HepG2 (cell line): Measurements from ENCODE around the gene PLEKHH1. TPM values are rescaled to one million over a fixed set of nuclear protein-coding genes. Genes with fewer than 3 reads are reported as not detected.

Experiments used
- GATAD1 ChIP-seq: IDR thresholded peaks from 2 replicates; pipeline ENCODE4 v1.6.1; 2016; ENCODE audit warnings: missing genetic modification reagents, missing compliant biosample characterization
- HINFP ChIP-seq: sonication (generic); formaldehyde crosslinking; IDR thresholded peaks from 2 replicates; pipeline ENCODE4 v1.4.0; 2020; ENCODE audit warnings: low read depth, mild to moderate bottlenecking, missing genetic modification reagents
- KMT2B ChIP-seq: IDR thresholded peaks from 2 replicates; pipeline ENCODE4 v1.6.1; 2016; ENCODE audit warnings: missing genetic modification reagents, missing compliant biosample characterization
- NR0B2 ChIP-seq: sonication (generic); formaldehyde crosslinking; IDR thresholded peaks from 2 replicates; pipeline ENCODE4 v1.4.0; 2020; ENCODE audit warnings: mild to moderate bottlenecking, missing genetic modification reagents
- POGZ ChIP-seq: sonication (generic); formaldehyde crosslinking; IDR thresholded peaks from 2 replicates; pipeline ENCODE4 v1.4.0; 2020; ENCODE audit warnings: mild to moderate bottlenecking, missing genetic modification reagents
- YY1 ChIP-seq: IDR thresholded peaks from 2 replicates; pipeline ENCODE4 v1.6.1; 2011; ENCODE audit warnings: low read length, low read depth, moderate library complexity, mild to moderate bottlenecking; ENCODE audit not compliant: insufficient read depth, insufficient replicate concordance
- ZBTB40 ChIP-seq, 2 experiments: fragments of 450-650 bp in 1 of 2; sonication (generic) in 1 of 2; formaldehyde crosslinking in 1 of 2; IDR thresholded peaks; 2 replicates each; pipeline versions ENCODE4 v1.6.1 to v1.8.0; 2016 to 2022; ENCODE audit warnings: antibody characterized with exemption in 1 of 2, mild to moderate bottlenecking in 1 of 2, missing genetic modification reagents in 1 of 2
- ZMYM4 ChIP-seq: sonication (generic); formaldehyde crosslinking; IDR thresholded peaks from 2 replicates; pipeline ENCODE4 v1.8.1; 2023; ENCODE audit warnings: mild to moderate bottlenecking, missing genetic modification reagents
- ZNF17 ChIP-seq: sonication (generic); formaldehyde crosslinking; IDR thresholded peaks from 2 replicates; pipeline ENCODE4 v1.5.0; 2020; ENCODE audit warnings: mild to moderate bottlenecking, missing genetic modification reagents
- ZNF646 ChIP-seq: sonication (generic); formaldehyde crosslinking; IDR thresholded peaks from 2 replicates; pipeline ENCODE4 v1.9.0; 2021; ENCODE audit warnings: mild to moderate bottlenecking, missing genetic modification reagents
- polyA plus RNA-seq, 8 experiments: library from polyadenylated mRNA; depleted of rRNA in 3 of 8; stranded (reverse) in 7 of 8; unstranded in 1 of 8; fragments of >200 nt; fragmentation: Illumina TruSeq in 4 of 8; extraction: Trizol in 4 of 8; gene quantifications; 2 replicates each; pipeline versions ENCODE4 v1.2.1 to v1.2.3, GENCODE V29; 2011 to 2016; ENCODE audit warnings: low read depth in 4 of 8, missing spikeins in 1 of 8, mixed read lengths in 1 of 8; ENCODE audit not compliant: insufficient read depth in 1 of 8
- total RNA-seq, 5 experiments: library from RNA; depleted of rRNA; stranded (reverse); fragments of >200 nt; fragmentation: Illumina TruSeq; extraction: Trizol; gene quantifications; 2 replicates each; pipeline ENCODE4 v1.2.3, GENCODE V29; 2016; ENCODE audit warnings: low read depth in 1 of 5

The PLEKHH1 gene
- total and polyA plus RNA-seq, 2 of the 13 experiments (the other 11 are each of a cell fraction or from before 2014, with no cell fraction given) = 8.6 to 15.8 TPM

GRCh38 chr14:67619446-67620216 is 86.5 kb downstream of the PLEKHH1 start, which contains the start of gene ARG2 (continued):
- TF ChIP-seq KMT2B (CRISPR knock-in tag) = peak; percentile 44
- TF ChIP-seq GATAD1 (CRISPR knock-in tag) = peak; percentile 75; the same call in 1 of the 2 replicates
- peak; percentile 85 for TF ChIP-seq HINFP (CRISPR knock-in tag)
- no peak for TF ChIP-seq ZNF646 (CRISPR knock-in tag)
- TF ChIP-seq ZNF17 (CRISPR knock-in tag) = no peak
- peak; percentile 89 for TF ChIP-seq ZMYM4 (CRISPR knock-in tag)
- no peak for TF ChIP-seq ZBTB40 (IDR thresholded peaks at IDR 0.05)
- TF ChIP-seq ZBTB40 (CRISPR knock-in tag; IDR thresholded peaks at IDR 0.05) = peak; percentile 56; the same call in 1 of the 2 replicates
- TF ChIP-seq POGZ (CRISPR knock-in tag) = peak; percentile 92
- TF ChIP-seq YY1 = peak; percentile 59
- TF ChIP-seq NR0B2 = peak; percentile 46; the same call in 1 of the 2 replicates
